Activated T-cell treated with anti-CD3 and anti-CD28 coated beads, Interleukin-2, amount 50 U/mL, for 24 hours (primary cell): ENCODE data around the gene MYO1D.

Source experiments
- DNase-seq: peaks from one replicate; pipeline ENCODE4 v3.0.0-alpha.2; 2020
- H3K27ac Mint-ChIP-seq: 2 replicates; pipeline ENCODE4 v1.8.0; 2020; ENCODE audit warnings: mild to moderate bottlenecking, mixed read lengths
- H3K27me3 Mint-ChIP-seq: 2 replicates; pipeline ENCODE4 v1.8.0; 2020; ENCODE audit warnings: mixed read lengths
- H3K36me3 Mint-ChIP-seq: 2 replicates; pipeline ENCODE4 v1.8.0; 2020; ENCODE audit warnings: low read depth, mixed read lengths
- H3K4me1 Mint-ChIP-seq: 2 replicates; pipeline ENCODE4 v1.8.0; 2020; ENCODE audit warnings: low read depth, mixed read lengths
- H3K4me3 Mint-ChIP-seq: 2 replicates; pipeline ENCODE4 v1.8.0; 2020; ENCODE audit warnings: mild to moderate bottlenecking, moderate library complexity, mixed read lengths
- H3K9me3 Mint-ChIP-seq: 2 replicates; pipeline ENCODE4 v1.8.0; 2020; ENCODE audit warnings: mixed read lengths

MYO1D gene

GRCh38 chr17:32877164-32877764, 340 bp upstream of the MYO1D start:
- H3K27me3 Mint-ChIP-seq = peaks cover 5% of the 10 kb centered on the region
- peak overlapping the region; percentile 72 for H3K4me3 Mint-ChIP-seq
- H3K9me3 Mint-ChIP-seq = no peaks in the 10 kb centered on the region
- peak; percentile 97 for DNase-seq
- H3K4me1 Mint-ChIP-seq = peaks cover 31% of the 10 kb centered on the region
- peak overlapping the region; percentile 79 for H3K27ac Mint-ChIP-seq
- no peaks in the 10 kb centered on the region for H3K36me3 Mint-ChIP-seq

- Mint-ChIP-seq H3K4me3 (peak overlapping the region; percentile 80), H3K27ac (peak overlapping the region; percentile 80), H3K4me1 (peaks cover 24% of the 10 kb centered on the region), H3K9me3 (no peaks in the 10 kb centered on the region), H3K36me3 (no peaks in the 10 kb centered on the region), H3K27me3 (no peaks in the 10 kb centered on the region)
- DNase-seq = no peak
Observed at GRCh38 chr17:32875923-32876416, 954 bp downstream of the MYO1D start.

GRCh38 chr17:32875230-32875917, 1.6 kb downstream of the MYO1D start:
- no peaks in the 10 kb centered on the region for H3K36me3 Mint-ChIP-seq
- no peaks in the 10 kb centered on the region for H3K9me3 Mint-ChIP-seq
- peak overlapping the region; percentile 80 for H3K4me3 Mint-ChIP-seq
- H3K27ac Mint-ChIP-seq = no peak overlapping the region
- H3K27me3 Mint-ChIP-seq = no peaks in the 10 kb centered on the region
- H3K4me1 Mint-ChIP-seq = peaks cover 20% of the 10 kb centered on the region
- no peak for DNase-seq

- no peaks in the 10 kb centered on the region for H3K9me3 Mint-ChIP-seq
- H3K36me3 Mint-ChIP-seq = no peaks in the 10 kb centered on the region
- no peak overlapping the region for H3K27ac Mint-ChIP-seq
- H3K4me1 Mint-ChIP-seq = peaks cover 16% of the 10 kb centered on the region
- H3K4me3 Mint-ChIP-seq = no peak overlapping the region
- no peak for DNase-seq
- no peaks in the 10 kb centered on the region for H3K27me3 Mint-ChIP-seq
Observed at GRCh38 chr17:32873114-32873513, 3.8 kb downstream of the MYO1D start.

- no peaks in the 10 kb centered on the region for H3K27me3 Mint-ChIP-seq
Observed at GRCh38 chr17:32871746-32872145, 5.2 kb downstream of the MYO1D start.

GRCh38 chr17:32870969-32871368, 6.0 kb downstream of the MYO1D start:
- no peaks in the 10 kb centered on the region for H3K27me3 Mint-ChIP-seq
- no peak overlapping the region for H3K27ac Mint-ChIP-seq
- H3K36me3 Mint-ChIP-seq = no peaks in the 10 kb centered on the region
- H3K4me1 Mint-ChIP-seq = peaks cover 7% of the 10 kb centered on the region
- H3K9me3 Mint-ChIP-seq = no peaks in the 10 kb centered on the region
- H3K4me3 Mint-ChIP-seq = no peak overlapping the region
- DNase-seq = no peak

More at GRCh38 chr17:32871746-32872145, 5.2 kb downstream of the MYO1D start:
- H3K4me1 Mint-ChIP-seq = peaks cover 10% of the 10 kb centered on the region
- no peak overlapping the region for H3K4me3 Mint-ChIP-seq
- H3K27ac Mint-ChIP-seq = no peak overlapping the region
- no peak for DNase-seq
- H3K36me3 Mint-ChIP-seq = no peaks in the 10 kb centered on the region
- H3K9me3 Mint-ChIP-seq = no peaks in the 10 kb centered on the region

- H3K36me3 Mint-ChIP-seq = no peaks in the 10 kb centered on the region
- H3K4me1 Mint-ChIP-seq = no peaks in the 10 kb centered on the region
- no peak for DNase-seq
- H3K9me3 Mint-ChIP-seq = no peaks in the 10 kb centered on the region
- H3K27ac Mint-ChIP-seq = no peak overlapping the region
- no peaks in the 10 kb centered on the region for H3K27me3 Mint-ChIP-seq
- no peak overlapping the region for H3K4me3 Mint-ChIP-seq
Observed at GRCh38 chr17:32870027-32870670, 6.8 kb downstream of the MYO1D start.

GRCh38 chr17:32869345-32870026, 7.4 kb downstream of the MYO1D start:
- Mint-ChIP-seq H3K27me3 (no peaks in the 10 kb centered on the region), H3K27ac (no peak overlapping the region), H3K9me3 (no peaks in the 10 kb centered on the region), H3K4me1 (no peaks in the 10 kb centered on the region), H3K4me3 (no peak overlapping the region), H3K36me3 (no peaks in the 10 kb centered on the region)
- no peak for DNase-seq

GRCh38 chr17:32865141-32865540, 11.8 kb downstream of the MYO1D start:
- DNase-seq = no peak
- H3K27me3 Mint-ChIP-seq = no peaks in the 10 kb centered on the region
- H3K4me3 Mint-ChIP-seq = no peak overlapping the region
- H3K36me3 Mint-ChIP-seq = no peaks in the 10 kb centered on the region
- no peak overlapping the region for H3K27ac Mint-ChIP-seq
- no peaks in the 10 kb centered on the region for H3K9me3 Mint-ChIP-seq
- H3K4me1 Mint-ChIP-seq = peaks cover 5% of the 10 kb centered on the region

GRCh38 chr17:32863559-32863958, 13.4 kb downstream of the MYO1D start:
- no peak for DNase-seq
- no peak overlapping the region for H3K4me3 Mint-ChIP-seq
- no peaks in the 10 kb centered on the region for H3K9me3 Mint-ChIP-seq

GRCh38 chr17:32862940-32863339, 14.0 kb downstream of the MYO1D start:
- Mint-ChIP-seq H3K27me3 (no peaks in the 10 kb centered on the region), H3K36me3 (no peaks in the 10 kb centered on the region), H3K4me3 (no peak overlapping the region), H3K27ac (no peak overlapping the region), H3K4me1 (peaks cover 7% of the 10 kb centered on the region), H3K9me3 (no peaks in the 10 kb centered on the region)
- no peak for DNase-seq

More at GRCh38 chr17:32863559-32863958, 13.4 kb downstream of the MYO1D start:
- H3K4me1 Mint-ChIP-seq = peaks cover 7% of the 10 kb centered on the region
- no peak overlapping the region for H3K27ac Mint-ChIP-seq
- H3K36me3 Mint-ChIP-seq = no peaks in the 10 kb centered on the region
- H3K27me3 Mint-ChIP-seq = no peaks in the 10 kb centered on the region

GRCh38 chr17:32861981-32862380, 14.9 kb downstream of the MYO1D start:
- Mint-ChIP-seq H3K4me1 (peaks cover 7% of the 10 kb centered on the region), H3K27me3 (no peaks in the 10 kb centered on the region), H3K27ac (no peak overlapping the region), H3K4me3 (no peak overlapping the region), H3K9me3 (no peaks in the 10 kb centered on the region), H3K36me3 (no peaks in the 10 kb centered on the region)
- DNase-seq = no peak

- no peaks in the 10 kb centered on the region for H3K27me3 Mint-ChIP-seq
- peaks cover 7% of the 10 kb centered on the region for H3K4me1 Mint-ChIP-seq
- no peaks in the 10 kb centered on the region for H3K36me3 Mint-ChIP-seq
- no peak overlapping the region for H3K27ac Mint-ChIP-seq
- no peaks in the 10 kb centered on the region for H3K9me3 Mint-ChIP-seq
- no peak for DNase-seq
- no peak overlapping the region for H3K4me3 Mint-ChIP-seq
Observed at GRCh38 chr17:32859857-32860525, 16.9 kb downstream of the MYO1D start.

- Mint-ChIP-seq H3K36me3 (no peaks in the 10 kb centered on the region), H3K27me3 (peaks cover 6% of the 10 kb centered on the region), H3K27ac (no peak overlapping the region), H3K4me3 (no peak overlapping the region), H3K4me1 (peaks cover 7% of the 10 kb centered on the region), H3K9me3 (no peaks in the 10 kb centered on the region)
- DNase-seq = no peak
Observed at GRCh38 chr17:32855620-32856019, 21.3 kb downstream of the MYO1D start.
